Stimulated activated CD4-positive, alpha-beta T cell treated with anti-CD3 and anti-CD28 coated beads, TNF-alpha, amount 100 ng/mL, for 1 hour (primary cell): ENCODE data around the gene CTSF.
"Not testable (repeated sequence)": the region's sequence is repeated elsewhere in the genome, so short reads cannot be mapped to it uniquely, and the experiment has no call there.

Experiments used
- DNase-seq, 3 donors: peaks; one replicate each; pipeline ENCODE4 v3.0.0-alpha.2; 2020; ENCODE audit warnings: low read depth in 3 of 3, low spot score in 1 of 3

The CTSF gene

DNA sequence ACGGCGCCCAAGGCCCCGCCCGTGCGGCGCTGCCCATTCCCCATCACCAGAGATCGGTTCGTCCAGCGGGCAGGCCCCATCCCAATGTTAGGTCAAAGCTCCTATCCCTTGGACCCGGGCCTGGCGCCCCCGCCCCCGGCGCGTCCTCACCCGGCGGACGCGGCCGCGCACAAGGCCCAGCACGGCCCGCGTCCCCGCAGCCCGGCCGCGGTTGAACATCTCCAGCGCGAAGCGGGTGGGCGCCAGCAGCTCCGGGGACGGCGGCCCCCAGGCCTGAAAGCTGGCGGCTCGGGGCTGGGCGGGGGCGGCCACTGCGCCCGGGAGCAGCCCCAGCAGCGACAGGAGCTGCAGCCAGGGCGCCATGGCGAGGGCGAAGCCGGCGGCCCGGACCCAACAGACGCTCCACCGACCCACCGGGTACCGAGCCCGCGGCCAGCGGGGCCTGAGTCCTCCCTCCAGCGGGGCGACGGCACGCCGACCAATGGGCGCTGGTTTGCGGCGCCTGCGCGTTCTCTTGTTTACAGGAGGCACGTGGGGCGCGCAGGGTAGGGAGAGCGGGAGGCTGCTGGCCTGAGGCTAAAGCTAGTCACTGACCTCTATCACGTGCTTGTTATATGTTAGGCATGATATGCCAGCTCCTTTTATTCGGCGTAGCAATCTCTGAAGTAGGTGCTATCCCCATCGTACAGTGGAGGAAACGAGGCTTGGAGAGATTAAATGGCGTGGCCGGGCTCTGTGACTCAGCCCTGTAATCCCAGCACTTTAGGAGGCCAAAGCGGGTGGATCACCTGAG lies at the start of gene CTSF:
Gene CTSF (minus strand): TSS at position 483 of the 793 bp plus-strand sequence. CDS start 120 bp downstream, at position 363.
- peak in 2 of 3 donors; percentile 45 to 61 for DNase-seq

DNA sequence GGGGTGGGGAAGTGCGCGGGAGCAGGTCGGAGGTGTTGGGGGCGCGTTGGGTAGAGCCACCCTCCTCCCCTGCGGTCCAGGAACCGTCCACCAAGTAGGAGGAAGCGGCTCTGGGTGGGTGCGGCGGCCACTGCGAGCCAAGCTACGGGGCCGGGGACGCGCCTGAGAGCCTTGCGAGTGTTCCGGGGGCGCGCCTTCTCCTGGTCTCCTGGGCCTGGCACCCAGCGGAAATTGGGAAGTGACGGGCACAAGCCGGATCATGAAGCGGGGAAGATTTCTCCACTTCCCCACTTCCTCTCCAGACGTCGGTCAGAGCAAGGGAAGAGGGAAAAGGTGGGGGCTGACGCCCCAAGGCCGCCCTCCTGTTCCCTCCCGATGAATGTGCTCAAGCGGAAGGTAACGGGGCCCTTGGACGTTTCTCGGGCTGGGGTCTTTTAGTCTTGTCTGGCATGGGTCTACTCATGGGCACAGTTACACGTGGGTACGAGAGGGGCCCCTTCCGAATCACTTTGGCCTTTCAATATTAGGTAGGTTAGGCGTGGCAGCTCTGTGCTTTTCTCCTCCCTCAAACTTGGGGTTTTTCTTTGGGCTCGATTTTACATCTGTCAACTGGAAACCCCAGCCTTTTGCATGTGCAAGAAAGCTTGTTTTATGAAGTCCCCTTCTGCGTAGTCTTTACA lies 48.9 kb upstream of the CTSF start:
- no peak for DNase-seq

DNA sequence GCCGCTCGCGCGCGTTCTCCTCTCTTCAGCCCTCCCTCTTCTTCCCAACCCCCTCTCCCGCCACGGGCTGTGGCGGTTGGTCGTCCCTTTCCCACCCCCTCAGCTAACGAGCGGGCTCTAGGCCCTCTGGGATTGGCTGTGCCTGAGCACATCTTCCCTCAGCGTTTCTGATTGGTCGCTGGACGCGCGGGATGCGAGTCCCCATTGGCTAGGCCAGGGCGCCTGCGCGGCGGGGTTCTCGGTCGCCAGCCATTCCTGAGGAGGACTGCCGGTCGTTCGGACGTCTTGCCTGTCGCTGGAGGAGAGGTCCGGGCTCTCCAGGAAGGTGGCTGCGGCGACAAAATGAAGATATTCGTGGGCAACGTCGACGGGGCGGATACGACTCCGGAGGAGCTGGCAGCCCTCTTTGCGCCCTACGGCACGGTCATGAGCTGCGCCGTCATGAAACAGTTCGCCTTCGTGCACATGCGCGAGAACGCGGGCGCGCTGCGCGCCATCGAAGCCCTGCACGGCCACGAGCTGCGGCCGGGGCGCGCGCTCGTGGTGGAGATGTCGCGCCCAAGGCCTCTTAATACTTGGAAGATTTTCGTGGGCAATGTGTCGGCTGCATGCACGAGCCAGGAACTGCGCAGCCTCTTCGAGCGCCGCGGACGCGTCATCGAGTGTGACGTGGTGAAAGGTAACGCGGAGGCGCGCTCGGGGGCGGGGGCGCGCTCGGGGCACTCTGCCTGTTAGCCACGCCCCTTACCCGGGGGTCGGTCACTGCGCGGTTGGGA lies 48.2 kb upstream of the CTSF start, which contains the start of gene RBM14:
Gene RBM14 (plus strand): TSS at position 252 of the 776 bp plus-strand sequence. CDS start 91 bp downstream, at position 343.
- peak; percentile 93 to 96 (median 93) for DNase-seq

DNA sequence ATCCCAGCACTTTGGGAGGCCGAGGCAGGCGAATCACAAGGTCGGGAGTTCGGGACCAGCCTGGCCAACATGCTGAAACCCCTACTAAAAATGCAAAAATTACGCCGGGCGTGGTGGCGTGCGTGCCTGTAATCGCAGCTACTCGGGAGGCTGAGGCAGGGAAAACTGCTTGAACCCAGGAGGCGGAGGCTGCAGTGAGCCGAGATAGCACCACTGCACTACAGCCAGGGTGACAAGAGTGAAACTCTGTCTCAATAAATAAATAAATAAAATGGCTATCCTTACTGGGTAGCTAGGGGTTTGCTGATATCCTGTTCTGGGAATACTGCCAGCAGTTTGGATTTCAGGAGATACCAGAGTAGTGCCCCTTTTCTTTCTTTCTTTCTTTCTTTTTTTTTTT lies 45.7 kb upstream of the CTSF start:
- DNase-seq: no peak

DNA sequence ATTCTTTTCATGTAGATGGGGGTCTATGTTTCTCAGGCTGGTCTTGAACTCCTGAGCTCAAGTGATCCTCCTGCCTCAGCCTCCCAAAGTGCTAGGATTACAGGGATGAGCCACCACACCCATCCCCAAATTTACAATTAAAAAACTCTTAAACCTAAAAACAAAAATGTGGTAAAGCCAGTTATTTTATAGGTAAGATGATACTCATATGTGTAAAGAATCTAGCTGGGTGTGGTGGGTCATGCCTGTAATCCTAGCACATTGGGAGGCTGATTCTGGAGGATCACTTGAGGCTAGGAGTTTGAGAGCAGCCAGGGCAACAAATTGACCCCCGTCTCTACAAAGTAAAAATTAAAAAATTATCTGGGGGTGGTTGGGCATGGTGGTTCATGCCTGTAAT lies 44.1 kb upstream of the CTSF start:
- no peak for DNase-seq

DNA sequence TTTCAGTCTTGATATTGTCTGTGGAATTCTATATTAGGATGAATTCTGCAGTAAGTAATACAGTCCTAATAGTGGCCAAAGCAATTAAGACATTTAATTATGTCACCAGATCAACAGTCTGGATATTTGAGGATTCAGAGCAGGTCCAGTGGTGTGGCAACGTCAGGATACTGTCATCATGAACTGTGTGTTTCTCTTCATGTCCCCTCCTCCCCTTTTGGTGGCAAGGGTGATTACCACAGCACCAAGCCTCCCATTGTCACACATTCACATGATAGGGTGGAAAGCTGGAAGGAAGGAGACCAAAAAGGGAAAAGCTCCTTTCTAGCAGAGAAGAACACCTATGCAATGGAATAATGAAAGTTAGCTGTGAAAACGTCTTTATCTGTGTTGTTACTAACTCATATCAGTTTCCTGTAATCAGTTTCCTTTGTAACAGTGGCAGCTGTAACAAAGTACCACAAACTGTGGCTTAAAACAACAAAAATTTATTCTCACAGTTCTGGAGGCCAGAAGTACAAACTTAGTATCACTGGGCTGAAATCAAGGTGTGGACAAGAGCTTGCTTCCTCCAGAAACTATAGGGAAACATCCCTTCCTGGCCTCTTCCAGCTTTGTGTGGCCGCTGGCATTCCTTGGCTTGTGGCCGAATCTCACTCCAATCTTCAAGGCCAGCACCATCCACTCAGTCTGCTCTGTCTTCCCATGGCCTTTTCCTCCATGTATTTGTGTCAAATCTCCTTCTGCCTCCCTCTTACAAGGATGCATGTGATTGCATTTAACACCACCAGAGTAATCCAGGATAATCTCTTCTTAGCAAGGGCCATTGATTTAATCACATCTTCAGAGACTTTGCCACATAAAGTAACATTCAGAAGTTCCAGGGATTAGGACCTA lies 41.6 kb upstream of the CTSF start:
- no peak for DNase-seq

DNA sequence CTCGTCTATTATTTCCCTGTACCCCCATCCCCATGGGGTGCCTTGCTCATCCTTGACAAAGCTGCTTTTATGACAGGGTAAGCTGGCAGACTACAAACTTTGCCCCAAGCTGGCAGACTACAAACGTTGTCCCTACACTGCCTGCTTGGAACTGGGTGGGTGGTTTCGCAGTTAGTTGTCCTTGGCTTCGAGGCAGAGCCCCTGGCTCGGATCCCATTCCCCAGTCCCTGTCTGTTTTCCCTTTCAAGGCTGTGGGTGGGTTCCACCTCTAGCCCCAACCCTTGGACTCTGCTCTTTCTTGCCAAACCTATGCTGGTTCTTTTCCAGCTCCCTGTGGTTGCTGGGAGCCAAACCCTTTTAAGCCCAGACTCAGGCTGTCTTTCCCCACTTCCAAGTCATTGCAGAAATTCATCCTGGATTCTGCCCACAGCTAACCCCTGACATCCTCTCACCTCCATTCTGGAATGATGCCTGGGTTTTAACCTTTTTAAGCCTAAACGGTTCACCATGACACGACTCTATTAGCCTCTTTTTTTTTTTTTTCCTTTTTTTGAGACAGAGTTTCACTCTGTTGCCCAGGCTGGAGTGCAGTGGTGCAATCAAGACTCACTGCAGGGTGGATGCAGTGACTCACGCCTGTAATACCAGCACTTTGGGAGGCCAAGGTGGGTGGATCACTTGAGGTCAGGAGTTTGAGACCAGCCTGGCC lies 38.9 kb upstream of the CTSF start:
- no peak for DNase-seq

DNA sequence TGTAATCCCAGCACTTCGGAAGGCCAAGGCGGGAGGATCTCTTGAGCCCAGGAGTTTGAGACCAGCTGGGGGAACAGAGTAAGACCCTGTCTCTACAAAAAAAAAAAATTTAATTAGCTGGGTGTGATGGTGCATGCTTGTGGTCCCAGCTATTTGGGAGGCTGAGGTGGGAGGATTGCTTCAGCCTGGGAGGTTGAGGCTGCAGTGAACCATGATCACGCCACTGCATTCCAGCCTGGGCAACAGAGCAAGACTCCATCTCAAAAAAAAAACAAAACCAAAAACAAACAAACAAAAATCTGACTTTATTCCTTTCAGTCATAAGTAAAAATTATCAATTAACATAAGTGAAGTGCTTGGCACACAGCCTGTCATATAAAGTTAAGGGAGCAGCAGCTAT lies 38.2 kb upstream of the CTSF start:
- DNase-seq: not testable (repeated sequence)

DNA sequence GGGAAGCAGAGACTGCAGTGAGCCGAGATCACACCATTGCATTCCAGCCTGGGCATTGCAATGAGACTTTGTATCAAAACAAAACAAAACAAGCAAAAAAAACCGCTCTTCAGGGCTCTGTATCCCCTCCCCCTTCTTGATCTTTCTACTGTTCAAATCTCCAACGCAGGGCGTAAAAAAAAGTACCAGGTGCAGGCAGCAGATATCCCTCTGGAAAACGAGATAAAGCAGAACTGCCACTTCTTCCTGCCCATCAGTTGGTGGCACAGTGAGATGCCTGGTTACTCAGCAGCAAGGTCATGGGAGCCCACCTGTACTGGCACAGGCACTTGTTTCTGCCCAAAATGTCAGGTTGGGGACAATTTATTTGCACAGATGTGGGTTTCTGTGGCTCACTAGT lies 35.7 kb upstream of the CTSF start:
- DNase-seq: no peak

DNA sequence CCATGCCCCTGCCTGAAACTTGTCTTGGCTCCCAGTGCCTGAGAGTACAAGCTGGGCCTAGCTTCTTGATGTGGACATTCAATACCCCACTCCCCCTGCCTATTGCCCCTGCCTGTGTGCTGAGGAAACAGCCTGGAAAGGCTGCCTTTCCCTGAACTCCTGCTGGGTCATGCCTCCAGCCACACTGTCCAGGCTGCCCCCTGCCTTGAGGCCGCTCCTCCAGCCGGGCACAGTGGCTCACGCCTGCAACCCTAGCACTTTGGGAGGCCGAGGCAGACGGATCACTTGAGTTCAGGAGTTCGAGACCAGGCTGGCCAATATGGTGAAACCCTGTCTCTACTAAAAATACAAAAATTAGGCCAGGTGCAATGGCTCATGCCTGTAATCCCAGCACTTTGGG lies 34.7 kb upstream of the CTSF start:
- no peak for DNase-seq

DNA sequence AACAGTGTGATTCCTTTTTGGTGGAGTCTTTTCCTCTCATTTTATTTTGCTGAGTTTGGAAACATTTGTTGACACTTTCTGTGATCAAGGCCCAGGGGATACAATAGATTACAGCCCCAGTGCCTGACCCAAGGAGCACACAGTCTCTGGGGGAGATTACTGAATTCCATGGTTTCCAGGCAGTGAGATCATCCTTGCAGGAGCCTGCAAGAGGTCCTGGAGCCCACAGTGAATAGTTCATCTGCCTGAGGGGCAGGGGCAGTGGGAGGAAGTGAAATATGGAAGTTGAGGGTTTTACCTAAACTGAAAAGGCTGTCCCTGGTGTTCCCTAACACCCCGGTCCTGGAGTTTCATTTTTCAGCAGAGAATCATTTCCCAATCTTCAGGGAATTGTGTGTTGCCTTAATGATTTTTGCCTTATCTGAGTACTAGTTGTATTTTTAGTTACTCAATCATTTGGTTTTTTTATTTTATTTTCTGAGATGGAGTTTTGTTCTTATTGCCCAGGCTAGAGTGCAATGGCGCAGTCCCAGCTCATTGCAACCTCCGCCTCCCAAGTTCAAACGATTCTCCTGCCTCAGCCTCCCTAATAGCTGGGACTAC lies 32.3 kb upstream of the CTSF start:
- no peak for DNase-seq

DNA sequence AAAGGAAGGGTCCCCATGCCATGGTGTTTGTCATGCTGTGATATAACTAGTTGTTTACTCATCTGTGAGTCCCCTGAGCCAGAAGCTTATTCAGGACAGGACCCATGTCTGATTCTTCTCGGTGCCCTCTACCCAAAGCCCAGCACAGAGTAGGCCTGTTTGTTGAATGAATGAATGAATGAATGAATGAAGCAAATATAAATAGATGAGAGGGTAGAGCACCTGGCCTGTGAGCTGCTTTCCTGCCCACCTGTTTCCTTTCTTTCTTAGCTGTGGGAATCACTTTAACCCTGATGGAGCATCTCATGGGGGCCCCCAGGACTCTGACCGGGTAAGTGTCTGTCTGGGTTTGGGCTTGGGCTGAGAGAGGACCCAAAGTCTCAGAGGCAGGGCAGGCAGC lies 31.8 kb upstream of the CTSF start:
- DNase-seq: no peak

DNA sequence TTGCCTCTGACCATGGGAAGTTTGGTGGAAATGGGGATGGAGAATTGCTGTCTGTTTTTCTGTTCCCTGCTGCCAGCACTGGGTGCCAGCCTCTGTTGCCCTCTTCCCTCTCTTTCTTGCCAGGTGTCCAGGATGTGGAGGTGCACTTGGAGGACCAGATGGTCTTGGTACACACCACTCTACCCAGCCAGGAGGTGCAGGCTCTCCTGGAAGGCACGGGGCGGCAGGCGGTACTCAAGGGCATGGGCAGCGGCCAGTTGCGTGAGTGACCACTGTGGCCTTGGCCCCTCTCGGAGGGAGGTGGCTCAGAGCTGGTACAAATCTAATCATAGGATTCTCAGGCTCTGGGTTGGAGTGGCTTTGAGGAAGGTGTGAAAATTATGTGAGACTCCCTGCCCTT lies 30.6 kb upstream of the CTSF start:
- no peak for DNase-seq

DNA sequence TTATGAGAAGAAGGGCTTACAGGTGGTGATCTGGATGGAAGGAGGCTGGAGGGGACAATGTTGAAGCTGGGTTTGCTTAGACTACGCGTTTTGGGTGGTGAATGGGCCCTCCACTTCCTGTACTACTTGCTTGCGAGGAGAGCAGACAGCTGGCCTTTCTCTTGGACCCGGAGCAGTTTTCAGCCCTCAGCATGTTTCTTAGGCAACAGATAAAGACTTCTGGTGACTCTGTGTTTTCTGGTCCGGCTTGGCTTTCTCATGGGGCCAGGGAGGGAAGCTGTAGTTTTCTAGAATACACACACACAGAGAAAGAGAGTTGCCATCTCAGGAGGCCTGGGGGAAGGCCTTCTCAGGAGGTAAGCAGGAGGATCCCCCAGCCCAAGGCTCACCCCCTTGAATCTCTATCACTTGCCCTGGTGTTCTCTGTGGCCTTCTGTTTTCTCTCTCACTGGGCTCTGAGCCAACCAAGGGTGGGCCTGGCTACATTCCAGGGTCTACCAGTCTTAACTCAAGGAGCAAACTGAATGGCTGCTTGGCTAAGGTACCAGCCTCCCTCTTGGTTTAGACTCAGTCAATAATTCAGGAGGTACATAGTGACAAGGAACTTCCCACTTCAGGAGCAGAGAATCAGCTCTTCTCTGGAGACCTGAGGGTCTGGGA lies 27.0 kb upstream of the CTSF start:
- DNase-seq: no peak

DNA sequence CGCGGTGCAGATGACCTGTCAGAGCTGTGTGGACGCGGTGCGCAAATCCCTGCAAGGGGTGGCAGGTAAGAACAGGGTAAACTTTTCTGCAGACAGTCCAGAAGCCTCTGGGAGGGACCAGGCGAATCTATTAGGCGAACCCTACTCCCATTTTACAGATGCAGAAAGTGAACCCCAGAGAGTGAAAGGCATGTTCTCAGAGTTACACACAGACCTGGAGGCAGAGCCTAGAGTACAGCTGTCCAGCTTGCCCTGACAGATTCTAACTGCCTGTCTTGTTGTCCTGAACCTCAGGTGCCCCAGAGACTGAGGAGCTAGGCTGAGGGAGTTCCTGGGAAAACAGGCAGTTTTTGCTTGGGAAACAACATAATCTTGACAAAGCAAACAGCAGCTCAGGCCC lies 25.2 kb upstream of the CTSF start:
- DNase-seq: no peak

DNA sequence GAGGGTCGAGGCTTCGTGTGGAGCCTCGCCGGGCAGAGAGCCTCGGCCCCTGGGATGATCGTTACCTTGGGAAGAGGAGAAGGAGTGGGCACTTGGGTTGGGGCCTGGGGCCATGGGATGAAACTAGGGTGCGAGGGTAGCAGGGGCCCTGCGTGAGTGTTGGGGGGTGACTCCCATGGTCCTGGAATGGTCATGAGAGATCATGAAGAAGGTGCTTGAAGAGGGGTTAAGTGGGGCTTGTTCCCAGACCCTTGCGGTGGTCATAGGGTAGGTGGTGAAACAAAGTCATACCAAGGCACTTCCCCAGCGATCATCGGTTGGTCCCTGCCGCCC lies 24.9 kb upstream of the CTSF start:
- no peak for DNase-seq

DNA sequence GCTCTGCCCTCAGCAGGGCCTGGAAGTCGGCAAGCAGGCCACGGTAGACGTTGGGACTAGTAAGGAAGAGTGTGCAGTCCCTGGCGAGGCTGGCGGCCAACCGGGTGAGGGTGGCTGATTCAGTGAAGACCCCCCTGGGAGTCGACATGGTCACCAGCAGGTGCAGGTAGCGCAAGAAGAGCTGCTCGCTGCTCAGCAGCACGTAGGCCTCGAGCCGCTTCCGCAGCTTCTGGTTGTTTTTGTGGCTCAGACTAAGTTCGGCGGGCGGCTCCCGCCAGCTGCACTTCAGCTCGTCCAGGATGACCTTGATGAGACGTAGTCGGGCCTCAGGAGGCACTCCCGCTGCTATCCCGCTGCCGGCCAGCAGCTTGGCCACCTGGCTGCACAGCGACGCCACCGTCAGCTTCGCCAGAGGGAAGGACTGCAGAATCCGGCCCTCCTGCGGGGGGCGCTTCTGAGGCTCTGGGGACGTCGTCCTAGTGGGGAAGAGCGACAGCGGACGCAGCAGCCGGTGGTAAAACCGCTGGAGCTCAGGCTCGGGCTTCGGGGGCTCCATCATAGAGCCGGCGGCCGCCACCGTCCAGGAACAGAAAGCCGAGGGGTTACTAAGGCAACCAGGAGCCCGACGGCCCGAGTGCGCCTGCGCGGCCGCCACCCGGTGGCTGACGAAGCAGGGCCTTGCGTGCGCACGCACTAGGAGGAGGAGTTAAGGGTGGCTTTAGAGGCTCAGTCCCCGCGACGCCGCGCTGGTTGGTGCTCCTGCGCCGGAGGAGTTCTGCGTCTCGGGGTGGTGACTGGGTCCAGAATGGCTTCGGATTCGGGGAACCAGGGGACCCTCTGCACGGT lies 24.3 kb upstream of the CTSF start, which contains the start of the genes CCDC87 and CCS:
Gene CCDC87 (minus strand): TSS at position 607 of the 846 bp plus-strand sequence. CDS start 48 bp downstream, at position 559.
Gene CCS (plus strand): TSS at position 729 of the 846 bp plus-strand sequence. CDS start 77 bp downstream, at position 806.
- peak; percentile 96 to 98 (median 97) for DNase-seq

DNA sequence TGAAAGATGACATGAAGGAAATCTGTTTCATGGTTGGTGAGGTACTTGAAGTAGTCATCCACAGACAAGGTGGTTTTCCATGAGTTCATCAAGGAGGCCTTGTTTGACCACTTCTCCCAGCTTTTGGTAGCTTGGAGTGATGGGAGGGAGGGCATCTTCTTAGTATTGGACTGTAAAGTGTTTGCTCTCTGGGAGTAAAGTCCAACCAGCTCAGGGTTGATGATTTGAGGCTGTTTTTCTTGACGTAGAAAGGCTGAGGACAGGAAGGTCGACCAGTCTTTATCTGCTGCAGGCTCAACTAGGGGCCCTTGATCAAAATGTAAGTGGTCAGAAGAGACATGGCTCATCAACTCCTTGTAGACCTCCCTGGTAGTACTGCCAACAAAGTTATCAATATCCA lies 22.8 kb upstream of the CTSF start:
- DNase-seq: no peak
